ENCODE data around the gene ZNF320.

DNA sequence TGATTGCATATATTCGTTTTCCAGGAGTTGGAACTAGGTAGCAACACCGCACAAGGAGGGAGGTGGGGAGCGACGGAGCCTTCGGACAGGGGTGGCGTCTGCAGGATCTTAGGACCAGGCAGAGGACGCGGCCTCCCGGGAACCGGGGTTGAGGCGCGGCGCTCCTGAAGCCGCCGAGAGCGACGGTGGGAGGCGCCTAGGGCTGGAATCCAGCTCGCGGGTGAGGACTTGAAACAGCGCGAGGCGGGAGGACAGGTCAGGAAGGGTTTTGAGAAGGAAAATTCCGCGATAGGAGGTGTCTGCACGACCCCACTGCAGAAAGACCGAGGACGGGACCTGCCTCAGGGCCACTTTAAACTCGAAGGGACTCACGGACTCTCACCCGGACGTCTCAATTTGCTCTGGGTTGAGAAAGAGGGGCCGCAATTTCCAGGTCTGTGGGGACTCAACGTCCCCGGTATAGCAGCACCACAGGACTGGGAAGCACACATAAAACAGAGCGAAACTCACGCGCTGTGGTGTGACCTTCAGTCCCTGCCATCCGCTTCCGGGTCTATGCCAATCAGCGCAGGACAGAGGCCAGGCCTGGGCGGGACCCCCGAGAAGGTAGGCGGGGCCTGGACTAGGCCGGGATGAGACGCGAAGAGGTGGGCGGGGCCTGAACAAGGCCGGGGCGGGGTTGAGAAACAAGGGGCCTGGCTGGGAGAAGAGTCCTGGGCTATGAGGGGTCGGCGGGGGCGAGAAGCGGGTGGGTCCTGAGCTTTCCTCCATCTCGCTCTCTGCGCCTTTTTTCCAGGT lies at the start of gene ZNF320:
- peak; percentile 88 for TF ChIP-seq POLR2A (IDR thresholded peaks at IDR 0.05; ENCODE audit: low read depth, low read length)
- no peak for TF ChIP-seq SPI1 (IDR thresholded peaks at IDR 0.05; ENCODE audit: low read depth, low read length)
- TF ChIP-seq POLR2AphosphoS5 (IDR thresholded peaks at IDR 0.05; ENCODE audit: low read depth, low read length): peak; percentile 76
